HG02623 (cell line): ENCODE results near the gene TMEM108.
A peak's percentile ranks its signal among the peaks of the same experiment; 100 is the strongest.

Experiments
- ATAC-seq: cut with Tn5 transposase; IDR thresholded peaks from one replicate; pipeline ENCODE4 v1.9.1; 2021; ENCODE audit warnings: moderate library complexity; ENCODE audit not compliant: unreplicated experiment

TMEM108 gene

GRCh38 chr3:133377396-133377795 lies 339.2 kb downstream of the TMEM108 start:
- ATAC-seq: no peak

GRCh38 chr3:133379926-133380325 lies 341.7 kb downstream of the TMEM108 start:
- ATAC-seq: no peak

DNA sequence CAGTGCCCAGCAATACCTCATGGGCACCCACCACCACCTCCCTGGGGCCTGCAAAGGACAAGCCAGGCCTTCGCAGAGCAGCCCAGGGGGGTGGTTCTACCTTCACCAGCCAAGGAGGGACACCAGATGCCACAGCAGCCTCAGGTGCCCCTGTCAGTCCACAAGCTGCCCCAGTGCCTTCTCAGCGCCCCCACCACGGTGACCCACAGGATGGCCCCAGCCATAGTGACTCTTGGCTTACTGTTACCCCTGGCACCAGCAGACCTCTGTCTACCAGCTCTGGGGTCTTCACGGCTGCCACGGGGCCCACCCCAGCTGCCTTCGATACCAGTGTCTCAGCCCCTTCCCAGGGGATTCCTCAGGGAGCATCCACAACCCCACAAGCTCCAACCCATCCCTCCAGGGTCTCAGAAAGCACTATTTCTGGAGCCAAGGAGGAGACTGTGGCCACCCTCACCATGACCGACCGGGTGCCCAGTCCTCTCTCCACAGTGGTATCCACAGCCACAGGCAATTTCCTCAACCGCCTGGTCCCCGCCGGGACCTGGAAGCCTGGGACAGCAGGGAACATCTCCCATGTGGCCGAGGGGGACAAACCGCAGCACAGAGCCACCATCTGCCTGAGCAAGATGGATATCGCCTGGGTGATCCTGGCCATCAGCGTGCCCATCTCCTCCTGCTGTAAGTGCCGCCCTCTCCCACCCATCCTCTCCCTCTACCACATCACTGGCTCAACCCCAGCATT lies 342.5 kb downstream of the TMEM108 start:
- no peak for ATAC-seq

GRCh38 chr3:133381346-133382109 lies 343.3 kb downstream of the TMEM108 start:
- ATAC-seq: no peak

GRCh38 chr3:133383175-133383574 lies 345.0 kb downstream of the TMEM108 start:
- ATAC-seq: no peak

GRCh38 chr3:133383741-133384140 lies 345.6 kb downstream of the TMEM108 start:
- ATAC-seq: no peak

DNA sequence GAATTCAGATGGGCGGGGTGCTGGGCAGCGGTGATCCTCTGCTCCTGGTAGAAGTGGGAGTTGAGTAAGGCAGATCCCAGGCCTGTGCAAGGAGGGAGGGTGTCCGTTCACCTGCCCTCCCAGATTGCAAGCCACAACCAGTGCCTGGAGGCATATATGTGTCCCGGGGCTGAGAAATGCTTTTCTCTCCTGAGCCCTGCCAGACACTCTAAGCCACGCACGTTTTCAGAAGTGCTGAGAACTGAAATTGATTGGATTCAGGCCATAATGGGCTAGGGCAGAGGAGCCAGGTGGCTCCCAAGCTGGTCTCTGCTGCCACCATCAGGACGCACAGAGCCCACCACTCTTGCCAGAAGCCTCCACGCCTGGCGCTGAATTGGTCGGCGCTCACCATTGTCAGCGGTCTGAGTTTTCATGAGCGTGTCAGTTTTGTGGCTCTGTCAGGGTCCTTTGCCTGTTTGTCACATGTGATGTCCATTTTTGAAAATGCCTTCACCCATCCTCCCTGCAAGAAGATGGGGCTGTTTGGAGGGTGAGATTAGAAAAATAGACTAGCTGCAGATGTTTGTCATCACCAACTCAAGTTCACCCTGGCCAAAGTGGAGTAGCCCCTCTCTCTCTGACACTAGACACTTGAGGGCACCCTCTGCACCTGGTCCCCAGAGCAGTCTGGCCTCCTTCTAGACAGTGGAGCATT lies 346.3 kb downstream of the TMEM108 start:
- peak; percentile 68 for ATAC-seq

DNA sequence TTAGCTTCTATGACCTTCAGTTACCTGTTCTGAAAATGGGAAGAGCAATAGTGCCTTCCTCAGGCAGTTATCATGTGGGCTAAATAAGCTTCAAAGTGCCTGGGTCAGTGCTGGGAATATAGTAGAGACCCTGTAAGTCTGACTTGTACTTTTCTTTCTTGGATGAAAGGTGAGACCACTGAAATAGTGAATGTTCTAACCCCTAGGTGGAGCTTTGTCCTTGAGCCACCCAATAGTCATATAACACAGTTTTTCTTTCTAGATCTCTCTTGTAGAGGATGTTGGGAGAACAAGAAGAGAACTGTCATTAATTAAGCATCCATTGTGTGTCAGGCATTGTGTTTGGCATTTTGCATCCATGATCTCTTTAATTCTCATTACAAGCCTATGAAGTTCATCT lies 348.7 kb downstream of the TMEM108 start:
- ATAC-seq: no peak

DNA sequence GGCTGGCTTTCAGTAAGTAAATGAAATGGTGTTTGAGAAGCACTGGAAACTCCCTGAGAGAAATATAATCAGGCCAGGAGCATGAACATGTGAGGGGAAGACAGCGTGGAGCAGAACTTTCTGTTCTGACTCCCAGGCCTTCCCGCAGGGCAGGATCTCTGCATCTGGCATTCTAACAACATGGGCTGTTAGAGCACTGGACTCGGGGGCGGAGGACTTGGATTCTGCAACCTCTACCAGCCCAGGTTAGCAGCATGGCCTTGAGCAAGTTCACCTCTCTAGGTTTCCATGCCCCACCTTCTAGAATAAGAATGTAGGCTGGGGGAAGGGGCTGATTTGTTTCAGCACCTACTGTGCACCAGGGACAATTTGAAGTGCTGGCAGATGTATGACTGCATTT lies 349.1 kb downstream of the TMEM108 start:
- ATAC-seq: no peak

DNA sequence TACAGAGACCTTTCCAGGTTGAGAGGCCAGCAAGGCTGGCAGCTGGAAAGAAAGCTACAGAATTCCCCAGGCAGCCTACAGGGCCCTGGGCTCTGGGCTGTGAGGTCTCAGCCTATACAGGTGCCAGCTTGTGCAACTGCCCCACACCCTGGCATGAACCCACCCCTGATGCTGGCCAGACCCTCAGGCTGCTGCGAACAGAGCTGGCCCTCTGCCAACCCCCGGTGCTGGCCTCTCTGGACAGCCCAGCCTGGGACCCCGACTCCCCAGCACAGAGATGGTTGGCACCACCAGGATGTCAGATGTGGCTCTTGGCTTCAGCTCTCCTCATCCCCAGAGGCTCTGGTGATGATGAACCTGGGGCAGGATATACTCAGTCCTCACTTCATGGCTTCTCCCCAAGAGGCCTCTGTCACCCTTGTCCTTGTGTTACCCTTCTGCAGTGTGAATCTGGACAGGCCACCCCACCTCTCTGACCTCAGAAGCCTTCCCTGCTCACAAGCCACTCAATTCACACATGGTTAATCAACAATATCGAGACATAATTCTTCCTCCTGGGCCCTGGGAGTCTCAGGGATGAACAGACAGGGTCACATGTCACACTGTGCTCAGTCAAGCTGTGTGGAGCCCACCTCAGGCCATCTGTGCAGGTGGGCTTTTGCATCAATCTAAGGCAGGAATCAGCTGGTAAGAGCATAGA lies 350.7 kb downstream of the TMEM108 start:
- no peak for ATAC-seq

- no peak for ATAC-seq
Measured at GRCh38 chr3:133390715-133391114, 352.5 kb downstream of the TMEM108 start.

DNA sequence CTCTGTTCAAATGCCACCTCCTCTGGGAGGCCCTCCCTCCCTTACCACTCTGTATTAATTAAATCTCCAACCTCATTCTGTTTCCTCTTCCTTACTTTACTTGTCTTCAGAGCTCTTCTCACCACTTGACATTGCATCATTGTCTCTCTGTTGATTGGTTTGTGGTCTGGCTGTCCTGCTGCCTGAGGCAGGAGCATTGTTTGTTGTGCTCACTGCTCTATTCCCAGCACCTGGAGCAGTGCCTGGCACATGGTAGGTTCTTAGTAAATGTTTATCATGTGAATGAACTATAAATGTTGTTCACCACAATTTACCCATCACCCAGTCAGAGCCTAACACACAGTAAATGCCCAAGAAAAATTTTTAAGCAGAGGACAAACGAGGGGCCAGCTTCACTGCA lies 355.0 kb downstream of the TMEM108 start:
- no peak for ATAC-seq

GRCh38 chr3:133393691-133394474 lies 355.7 kb downstream of the TMEM108 start:
- no peak for ATAC-seq

DNA sequence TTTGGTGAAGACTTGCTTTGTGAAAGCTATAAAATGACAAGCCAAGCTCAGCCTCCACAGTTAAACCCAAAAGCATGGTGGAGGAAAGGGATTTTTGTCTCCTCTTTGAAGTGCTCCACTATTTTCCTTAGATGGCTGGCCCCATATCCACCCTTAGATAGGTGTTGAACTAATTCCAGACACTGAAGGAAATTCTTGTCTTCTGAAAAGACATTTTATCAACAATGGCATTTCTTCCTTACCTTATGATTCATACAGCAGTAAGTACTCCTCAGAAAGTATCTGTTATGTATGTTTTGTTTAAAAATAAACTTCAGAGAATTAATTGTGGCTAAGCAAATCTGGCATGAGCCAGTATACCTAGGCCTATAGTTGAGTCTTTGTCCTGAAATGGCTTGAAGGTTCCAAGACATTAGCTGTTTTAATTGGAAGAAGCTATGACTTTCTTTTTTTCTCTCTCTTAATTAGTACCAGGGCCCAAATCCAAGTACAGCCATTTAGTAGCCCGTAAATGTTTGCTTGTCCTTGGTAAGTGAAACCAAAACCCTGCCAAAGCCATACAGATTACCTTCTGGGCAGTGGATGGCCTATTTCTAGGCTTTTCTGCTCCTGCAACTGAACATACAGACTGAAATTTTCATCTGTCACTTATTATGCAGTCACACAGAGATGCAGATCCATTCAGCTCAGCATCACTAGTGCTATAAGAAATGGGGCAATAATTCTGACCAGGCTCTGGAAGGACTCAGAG lies 356.5 kb downstream of the TMEM108 start:
- no peak for ATAC-seq

DNA sequence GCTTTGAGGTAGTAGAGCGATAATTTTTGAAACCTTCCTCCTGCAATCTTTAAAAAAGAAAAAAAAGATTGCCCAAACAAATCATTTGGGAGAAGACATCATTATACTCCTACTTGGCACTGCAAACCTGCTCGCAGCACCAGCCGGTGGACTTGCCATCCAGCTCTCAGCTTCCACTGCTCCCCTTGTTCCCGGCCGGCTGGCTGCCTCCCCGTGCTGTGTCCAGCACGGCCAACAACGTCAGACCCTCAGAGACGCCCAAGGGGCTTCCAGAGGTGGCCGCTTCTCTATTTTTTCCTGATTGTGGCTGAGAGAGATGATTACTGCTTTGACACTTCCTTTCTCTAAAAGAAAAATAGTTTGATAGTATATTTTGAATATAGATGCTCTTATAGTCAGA lies 358.7 kb downstream of the TMEM108 start:
- no peak for ATAC-seq

DNA sequence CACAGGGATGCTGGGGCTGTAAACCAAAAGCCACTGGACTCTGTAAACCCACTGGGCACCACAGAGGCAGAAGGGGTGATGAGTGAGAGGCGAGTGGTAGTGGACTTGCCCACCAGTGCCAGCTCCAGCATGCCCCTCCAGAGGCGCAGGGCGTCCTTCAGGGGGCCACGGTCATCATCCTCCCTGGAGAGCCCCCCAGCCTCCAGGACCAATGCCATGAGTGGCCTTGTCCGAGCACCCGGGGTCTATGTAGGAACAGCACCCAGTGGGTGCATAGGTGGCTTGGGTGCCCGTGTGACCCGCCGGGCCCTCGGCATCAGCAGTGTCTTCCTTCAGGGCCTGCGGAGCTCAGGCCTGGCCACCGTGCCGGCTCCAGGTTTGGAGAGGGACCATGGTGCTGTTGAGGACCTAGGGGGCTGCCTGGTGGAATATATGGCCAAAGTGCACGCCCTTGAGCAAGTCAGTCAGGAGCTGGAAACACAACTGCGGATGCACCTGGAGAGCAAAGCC lies 361.9 kb downstream of the TMEM108 start, which contains the start of gene BFSP2:
Gene BFSP2, plus strand, starts transcription at position 51 of the 510 bp plus-strand sequence. Its CDS starts 28 bp downstream, at position 79.
- no peak for ATAC-seq

DNA sequence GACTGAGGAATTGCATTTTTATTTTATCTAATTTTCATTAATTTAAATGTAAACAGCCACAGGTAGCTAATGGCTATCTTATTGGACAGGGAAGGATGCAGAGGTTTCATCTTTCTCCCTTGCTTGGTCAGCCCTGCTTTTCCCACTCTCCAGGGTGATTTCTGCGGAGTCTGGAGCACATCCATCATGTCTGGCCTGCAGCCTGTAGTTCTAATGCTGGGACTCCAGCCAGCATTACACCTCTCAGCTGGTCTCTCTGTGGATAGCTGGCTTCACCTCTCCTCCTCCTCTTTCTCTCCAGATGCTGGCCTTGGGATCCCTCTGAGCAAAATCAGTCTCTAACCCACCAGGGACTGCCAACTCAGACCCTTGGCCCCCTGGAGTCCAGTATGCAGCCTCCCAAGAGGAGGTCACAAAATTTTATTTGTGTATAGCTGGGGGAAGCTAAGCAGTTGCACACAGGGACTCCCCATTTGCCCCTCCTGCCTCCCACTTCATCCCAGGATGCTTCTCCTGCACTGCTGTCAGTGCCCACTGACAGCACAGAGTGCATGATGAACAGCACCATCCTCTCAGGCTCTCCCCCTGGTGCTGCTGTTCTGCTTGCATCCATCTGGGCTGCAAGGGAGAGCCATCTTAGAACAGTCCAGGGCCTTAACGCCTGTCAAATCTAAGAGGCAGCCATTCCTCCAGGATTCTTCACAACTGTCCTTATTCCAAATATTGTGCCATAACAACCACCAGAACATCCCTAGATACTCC lies 363.4 kb downstream of the TMEM108 start:
- no peak for ATAC-seq

DNA sequence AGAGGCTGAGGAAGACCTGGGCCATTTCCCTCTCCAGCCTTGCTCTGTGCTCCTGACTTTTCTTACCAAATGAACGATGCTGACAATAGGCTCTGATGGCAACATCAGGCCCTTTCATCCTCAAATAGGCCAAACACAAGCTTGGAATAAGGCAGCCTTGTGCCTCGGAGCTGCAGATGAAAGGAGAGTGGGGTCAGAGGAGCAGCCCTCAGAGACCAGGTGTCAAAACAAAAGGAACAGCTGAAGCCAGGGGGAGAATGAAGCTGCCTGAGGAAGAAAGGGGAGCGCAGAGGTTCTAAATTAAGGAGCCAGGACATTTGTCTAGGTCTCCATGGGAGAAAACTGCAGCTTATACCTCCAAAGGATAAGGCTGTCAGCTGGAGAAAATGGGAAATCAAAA lies 366.7 kb downstream of the TMEM108 start:
- ATAC-seq: no peak

DNA sequence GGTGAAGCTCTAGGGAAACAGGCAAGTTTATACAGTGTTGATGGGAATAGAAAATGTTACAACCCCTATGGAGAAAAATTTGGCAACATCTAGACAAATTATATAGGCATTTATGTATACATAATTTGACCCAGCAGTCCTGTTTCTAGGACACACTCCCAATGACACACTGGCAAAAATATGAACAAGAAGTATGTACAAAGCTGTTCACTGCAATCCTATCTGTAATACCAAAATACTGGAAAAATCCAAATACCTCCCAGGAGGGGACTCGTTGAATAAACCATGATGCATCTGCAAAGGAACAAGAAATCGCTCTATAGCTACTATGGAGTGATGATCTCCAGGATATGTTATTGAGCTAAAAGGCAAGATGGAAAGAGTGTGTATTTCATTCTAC lies 370.2 kb downstream of the TMEM108 start:
- no peak for ATAC-seq
